IMR-90 (cell line): ENCODE measurements around the gene PTPRN2. TPM values are rescaled to one million over a fixed set of nuclear protein-coding genes. Genes with fewer than 3 reads are reported as not detected.

ENCODE experiments used
- ATAC-seq: fragments of 200-7000 bp; cut with Tn5 transposase; 2 replicates; pipeline ENCODE4 v1.9.1; 2020; ENCODE audit warnings: low read depth, mild to moderate bottlenecking, moderate library complexity
- BruUV-seq: library from RNA; stranded (reverse); fragments of 400-500 nt; replicated peaks from 2 replicates; lab custom pipeline; 2021; lab: Mats Ljungman, UMichigan
- CTCF ChIA-PET: fragments of 300-600 bp; formaldehyde crosslinking; extraction: SDS; loops from one replicate; lab custom pipeline; 2021; ENCODE audit warnings: antibody characterized with exemption; lab: Yijun Ruan, JAX
- POLR2A ChIA-PET: fragments of 300-600 bp; sonication (Branson Sonifier 250); formaldehyde crosslinking; loops from one replicate; lab custom pipeline; 2022; ENCODE audit warnings: antibody characterized with exemption; ENCODE audit not compliant: unreplicated experiment; lab: Charles Lee
- DNase-seq: peaks from one replicate; pipeline ENCODE4 v3.0.0; 2013
- H2AFZ ChIP-seq: replicated peaks from 2 replicates; pipeline ENCODE3; 2013; ENCODE audit warnings: low read length, mild to moderate bottlenecking; ENCODE audit not compliant: poor library complexity
- H2AK5ac ChIP-seq: 2 replicates; pipeline ENCODE4 v1.6.1; 2013; ENCODE audit warnings: low read depth, low read length, inconsistent platforms
- H2AK9ac ChIP-seq: replicated peaks from 2 replicates; pipeline ENCODE3; 2013; ENCODE audit warnings: mild to moderate bottlenecking, low read depth, low read length, moderate library complexity; ENCODE audit not compliant: poor library complexity
- H2BK120ac ChIP-seq: 2 replicates; pipeline ENCODE4 v1.6.1; 2013; ENCODE audit warnings: low read depth, low read length, inconsistent platforms
- H2BK15ac ChIP-seq: 3 replicates; pipeline ENCODE4 v1.6.1; 2013; ENCODE audit warnings: low read depth, low read length, inconsistent platforms
- H2BK20ac ChIP-seq: 2 replicates; pipeline ENCODE4 v1.6.1; 2013; ENCODE audit warnings: low read depth, mild to moderate bottlenecking, inconsistent platforms, low read length, moderate library complexity
- H2BK5ac ChIP-seq: 2 replicates; pipeline ENCODE4 v1.6.1; 2013; ENCODE audit warnings: mild to moderate bottlenecking, low read depth, low read length, inconsistent platforms; ENCODE audit not compliant: poor library complexity, severe bottlenecking
- H3K14ac ChIP-seq: replicated peaks from 2 replicates; pipeline ENCODE4 v1.6.1; 2013; ENCODE audit warnings: low read depth, low read length, inconsistent platforms
- H3K18ac ChIP-seq: 2 replicates; pipeline ENCODE4 v1.6.1; 2013; ENCODE audit warnings: low read depth, low read length, control low read depth
- H3K23ac ChIP-seq: 2 replicates; pipeline ENCODE4 v1.6.1; 2013; ENCODE audit warnings: low read depth, low read length, inconsistent platforms
- H3K27ac ChIP-seq: 2 replicates; pipeline ENCODE4 v1.5.1; 2013; ENCODE audit warnings: mild to moderate bottlenecking, control low read depth, low read length; ENCODE audit not compliant: insufficient read depth
- H3K27me3 ChIP-seq: 2 replicates; pipeline ENCODE4 v1.6.1; 2013; ENCODE audit warnings: low read length; ENCODE audit not compliant: control insufficient read depth, insufficient read depth
- H3K36me3 ChIP-seq: 2 replicates; pipeline ENCODE4 v1.6.1; 2013; ENCODE audit warnings: low read length, mixed read lengths; ENCODE audit not compliant: control insufficient read depth, insufficient read depth
- H3K4ac ChIP-seq: 2 replicates; pipeline ENCODE4 v1.6.1; 2013; ENCODE audit warnings: low read depth, low read length, inconsistent platforms
- H3K4me1 ChIP-seq: 2 replicates; pipeline ENCODE4 v1.6.1; 2013; ENCODE audit warnings: low read length, mixed read lengths; ENCODE audit not compliant: control insufficient read depth, insufficient read depth
- H3K4me2 ChIP-seq: 2 replicates; pipeline ENCODE4 v1.6.1; 2013; ENCODE audit warnings: low read depth, mild to moderate bottlenecking, control low read depth, low read length, moderate library complexity
- H3K4me3 ChIP-seq: 2 replicates; pipeline ENCODE4 v1.5.1; 2013; ENCODE audit warnings: low read depth, mild to moderate bottlenecking, control low read depth, low read length, moderate library complexity; ENCODE audit not compliant: insufficient read depth
- H3K56ac ChIP-seq: 2 replicates; pipeline ENCODE4 v1.6.1; 2013; ENCODE audit warnings: low read length, inconsistent platforms; ENCODE audit not compliant: insufficient read depth; ENCODE audit errors: extremely low read depth
- H3K79me1 ChIP-seq, 2 experiments: 2 replicates each; pipeline ENCODE4 v1.6.1; 2013; ENCODE audit warnings: low read length in 2 of 2, inconsistent platforms in 1 of 2, low read depth in 1 of 2
- H3K9ac ChIP-seq: 2 replicates; pipeline ENCODE4 v1.6.1; 2013; ENCODE audit warnings: low read depth, low read length, control low read depth
- H3K9me1 ChIP-seq: 2 replicates; pipeline ENCODE4 v1.6.1; 2013; ENCODE audit warnings: low read length, inconsistent platforms; ENCODE audit not compliant: insufficient read depth
- H3K9me3 ChIP-seq: 2 replicates; pipeline ENCODE4 v1.6.1; 2013; ENCODE audit warnings: low read length; ENCODE audit not compliant: control insufficient read depth, insufficient read depth
- H4K20me1 ChIP-seq: 2 replicates; pipeline ENCODE4 v1.6.1; 2013; ENCODE audit warnings: low read length, inconsistent platforms; ENCODE audit not compliant: insufficient read depth
- H4K5ac ChIP-seq: 2 replicates; pipeline ENCODE4 v1.6.1; 2013; ENCODE audit warnings: mild to moderate bottlenecking, low read depth, low read length, control low read depth
- H4K8ac ChIP-seq, 2 experiments: 2 replicates each; pipeline ENCODE4 v1.6.1; 2013; ENCODE audit warnings: low read depth in 2 of 2, low read length in 2 of 2, control low read depth in 1 of 2, inconsistent platforms in 1 of 2
- H4K91ac ChIP-seq: 2 replicates; pipeline ENCODE4 v1.6.1; 2013; ENCODE audit warnings: low read depth, low read length, inconsistent platforms; ENCODE audit not compliant: insufficient read depth
- BHLHE40 ChIP-seq: fragments of 150-350 bp; IDR thresholded peaks from 2 replicates; pipeline ENCODE4 v1.6.1; 2016; ENCODE audit warnings: mild to moderate bottlenecking, low read depth, low read length
- CEBPB ChIP-seq: IDR thresholded peaks from 2 replicates; pipeline ENCODE4 v1.6.1; 2012; ENCODE audit warnings: low read depth, low read length, improper control_type of control experiment
- CHD1 ChIP-seq: IDR thresholded peaks from 2 replicates; pipeline ENCODE4 v1.6.1; 2012; ENCODE audit warnings: low read depth, low read length, improper control_type of control experiment
- FOS ChIP-seq: fragments of 150-350 bp; IDR thresholded peaks from 2 replicates; pipeline ENCODE4 v1.6.1; 2016; ENCODE audit warnings: low read depth, low read length
- MAZ ChIP-seq: IDR thresholded peaks from 2 replicates; pipeline ENCODE4 v1.6.1; 2012; ENCODE audit warnings: low read depth, mild to moderate bottlenecking, low read length, improper control_type of control experiment, moderate library complexity, borderline replicate concordance
- MXI1 ChIP-seq: IDR thresholded peaks from 2 replicates; pipeline ENCODE4 v1.6.1; 2012; ENCODE audit warnings: low read depth, mild to moderate bottlenecking, low read length, moderate library complexity, borderline replicate concordance
- NFE2L2 ChIP-seq: fragments of 150-350 bp; IDR thresholded peaks from 2 replicates; pipeline ENCODE4 v1.6.1; 2016; ENCODE audit warnings: low read depth, mild to moderate bottlenecking, low read length
- POLR2A ChIP-seq: IDR thresholded peaks from 2 replicates; pipeline ENCODE4 v1.6.1; 2012; ENCODE audit warnings: mild to moderate bottlenecking, low read depth, low read length
- RAD21 ChIP-seq: IDR thresholded peaks from 2 replicates; pipeline ENCODE4 v1.6.1; 2012; ENCODE audit warnings: low read length, improper control_type of control experiment
- RCOR1 ChIP-seq: IDR thresholded peaks from 2 replicates; pipeline ENCODE4 v1.6.1; 2012; ENCODE audit warnings: mild to moderate bottlenecking, low read length, improper control_type of control experiment; ENCODE audit not compliant: insufficient replicate concordance
- SMC3 ChIP-seq: fragments of 150-350 bp; IDR thresholded peaks from 2 replicates; pipeline ENCODE4 v1.6.1; 2016; ENCODE audit warnings: low read depth, mild to moderate bottlenecking, antibody characterized with exemption, low read length, moderate library complexity
- USF2 ChIP-seq: fragments of 150-350 bp; IDR thresholded peaks from 2 replicates; pipeline ENCODE4 v1.6.1; 2017; ENCODE audit warnings: mild to moderate bottlenecking, antibody characterized with exemption, low read length, low read depth
- WGBS, 2 experiments: methylation state at CpG; one replicate each; pipeline versions ENCODE4 v1.1.5 to v1.1.7; 2013; ENCODE audit warnings: missing lambda C conversion rate in 2 of 2; ENCODE audit not compliant: insufficient read length in 1 of 2; ENCODE audit errors: extremely low coverage in 2 of 2; 5-methylcytosine and 5-hydroxymethylcytosine counted together
- dilution Hi-C: fragments of 300-500 bp; cut with HindIII; formaldehyde crosslinking; loops from one replicate; pipeline ENCODE4 v1.14.3; 2018; ENCODE audit warnings: low sequenced_read_pairs; ENCODE audit not compliant: unreplicated experiment
- in situ Hi-C: fragments of 300-500 bp; cut with MboI; formaldehyde crosslinking; loops from 3 replicates; pipeline ENCODE4 v1.14.3; 2019; ENCODE audit warnings: low sequenced_read_pairs, inconsistent platforms, mixed read lengths
- intact Hi-C: fragments of 100-400 bp; cut with micrococcal nuclease; formaldehyde crosslinking; loops from 2 replicates; pipeline ENCODE4 v1.10.0; 2022
- polyA plus RNA-seq, 3 experiments: library from polyadenylated mRNA; depleted of rRNA; stranded (reverse); fragments of >200 nt; gene quantifications; 2 replicates each; pipeline ENCODE4 v1.2.3, GENCODE V29; 2012; ENCODE audit warnings: low replicate concordance in 1 of 3
- total RNA-seq: library from RNA; depleted of rRNA; stranded (reverse); fragments of >200 nt; gene quantifications from 2 replicates; pipeline ENCODE4 v1.2.3, GENCODE V29; 2012

The PTPRN2 gene
- total and polyA plus RNA-seq, 2 of the 4 experiments (the other 2 are of a cell fraction), result 0.03 TPM; not detected in 1

- dilution Hi-C loops, result no loop called here
- no peak overlapping the region for H3K9ac ChIP-seq
- H3K27ac ChIP-seq, result no peak overlapping the region
- H3K79me1 ChIP-seq, result no peaks in the 10 kb centered on the region
- H3K27me3 ChIP-seq, result no peaks in the 10 kb centered on the region
- no peak overlapping the region for H3K14ac ChIP-seq
- H2BK120ac ChIP-seq, result no peak overlapping the region
- no peak overlapping the region for H2BK15ac ChIP-seq
- in situ Hi-C loops, result no loop called here
- no peak overlapping the region for H2BK20ac ChIP-seq
- H3K18ac ChIP-seq, result no peak overlapping the region
- H3K4me3 ChIP-seq, result no peak overlapping the region
- TF ChIP-seq SMC3 (no peak), USF2 (no peak), FOS (no peak), MAZ (no peak), CEBPB (no peak), RCOR1 (no peak), BHLHE40 (no peak), CHD1 (no peak), RAD21 (no peak), NFE2L2 (no peak), MXI1 (no peak), POLR2A (no peak)
- H2AK5ac ChIP-seq, result no peak overlapping the region
- no peaks in the 10 kb centered on the region for H4K20me1 ChIP-seq
- no peak overlapping the region for H3K23ac ChIP-seq
- H3K4ac ChIP-seq, result no peak overlapping the region
- H4K91ac ChIP-seq, result no peak overlapping the region
- no peak overlapping the region for H3K4me2 ChIP-seq
- no peak overlapping the region for H2BK5ac ChIP-seq
- intact Hi-C loops, result no loop called here
- H2AFZ ChIP-seq, result no peak overlapping the region
- CTCF ChIA-PET, result no interaction called here
- no peaks in the 10 kb centered on the region for H3K36me3 ChIP-seq
- peaks cover 65% of the 10 kb centered on the region for H3K9me3 ChIP-seq
- H4K5ac ChIP-seq, result no peak overlapping the region
- no peak for DNase-seq
- WGBS, 2 experiments, result no CpG with 5 or more reads among the region's 6 CpGs
- H3K9me1 ChIP-seq, result no peaks in the 10 kb centered on the region
- no TSS peak for BruUV-seq
- POLR2A ChIA-PET, result no interaction called here
- H4K8ac ChIP-seq, result no peak overlapping the region
- H3K56ac ChIP-seq, result no peak overlapping the region
- H3K4me1 ChIP-seq, result no peaks in the 10 kb centered on the region
- ATAC-seq, result no peak
- H2AK9ac ChIP-seq, result no peak overlapping the region
Measured at GRCh38 chr7:157943561-157943960, 644.1 kb downstream of the PTPRN2 start.
